WTC11 (cell line): ENCODE measurements around the gene SLC25A45. TPM values are rescaled to one million over a fixed set of nuclear protein-coding genes. Genes with fewer than 3 reads are reported as not detected.

ENCODE experiments used
- ATAC-seq: fragments of 200-7000 bp; cut with Tn5 transposase; 2 replicates; pipeline ENCODE4 v1.10.0; 2021; ENCODE audit warnings: mild to moderate bottlenecking, moderate library complexity
- CTCF ChIA-PET: fragments of 300-600 bp; sonication (Branson Sonifier 250); formaldehyde crosslinking; loops from one replicate; lab custom pipeline; 2021; ENCODE audit warnings: antibody characterized with exemption; lab: Charles Lee
- POLR2A ChIA-PET: fragments of 350-600 bp; sonication (Branson Sonifier 250); formaldehyde crosslinking; loops from one replicate; lab custom pipeline; 2021; ENCODE audit warnings: antibody characterized with exemption; lab: Charles Lee
- DNase-seq: peaks from one replicate; pipeline ENCODE4 v3.0.0; 2021; ENCODE audit warnings: low spot score
- H3K27ac Mint-ChIP-seq: 2 replicates; pipeline ENCODE4 v1.8.0; 2021; ENCODE audit warnings: mixed read lengths
- H3K27me3 Mint-ChIP-seq: 2 replicates; pipeline ENCODE4 v1.8.0; 2021; ENCODE audit warnings: low read depth, mild to moderate bottlenecking, moderate library complexity, mixed read lengths
- H3K36me3 Mint-ChIP-seq: 2 replicates; pipeline ENCODE4 v1.8.0; 2021; ENCODE audit warnings: mixed read lengths
- H3K4me1 Mint-ChIP-seq: 2 replicates; pipeline ENCODE4 v1.8.0; 2022; ENCODE audit warnings: mixed read lengths
- H3K4me3 Mint-ChIP-seq: 2 replicates; pipeline ENCODE4 v1.8.0; 2021; ENCODE audit warnings: mild to moderate bottlenecking, moderate library complexity, mixed read lengths
- H3K9me3 Mint-ChIP-seq: 2 replicates; pipeline ENCODE4 v1.8.0; 2021; ENCODE audit warnings: mixed read lengths
- ATF1 ChIP-seq: sonication (generic); formaldehyde crosslinking; IDR thresholded peaks from 2 replicates; pipeline ENCODE4 v1.8.1; 2023; ENCODE audit warnings: mild to moderate bottlenecking, moderate library complexity, missing genetic modification reagents
- CREM ChIP-seq: sonication (generic); formaldehyde crosslinking; IDR thresholded peaks from 2 replicates; pipeline ENCODE4 v1.8.1; 2022; ENCODE audit warnings: mild to moderate bottlenecking, missing genetic modification reagents, moderate library complexity
- FOXP1 ChIP-seq: sonication (generic); formaldehyde crosslinking; IDR thresholded peaks from 2 replicates; pipeline ENCODE4 v1.8.0; 2022; ENCODE audit warnings: missing genetic modification reagents, mild to moderate bottlenecking, moderate library complexity, borderline replicate concordance
- FOXP4 ChIP-seq: sonication (generic); formaldehyde crosslinking; IDR thresholded peaks from 2 replicates; pipeline ENCODE4 v1.8.0; 2022; ENCODE audit warnings: mild to moderate bottlenecking, missing genetic modification reagents
- HMGA2 ChIP-seq: fragments of 250-450 bp; sonication (Bioruptor Pico); IDR thresholded peaks from 2 replicates; pipeline ENCODE4 v1.4.0; 2021; ENCODE audit warnings: mild to moderate bottlenecking, moderate library complexity
- NFATC4 ChIP-seq: fragments of 250-450 bp; sonication (Bioruptor Pico); IDR thresholded peaks from 2 replicates; pipeline ENCODE4 v1.9.0; 2021; ENCODE audit warnings: mild to moderate bottlenecking
- PRDM15 ChIP-seq: sonication (generic); formaldehyde crosslinking; IDR thresholded peaks from 2 replicates; pipeline ENCODE4 v1.8.0; 2022; ENCODE audit warnings: missing genetic modification reagents
- SMAD4 ChIP-seq: sonication (generic); formaldehyde crosslinking; IDR thresholded peaks from 2 replicates; pipeline ENCODE4 v1.8.0; 2022; ENCODE audit warnings: mild to moderate bottlenecking, missing genetic modification reagents
- TEAD1 ChIP-seq: sonication (generic); formaldehyde crosslinking; IDR thresholded peaks from 2 replicates; pipeline ENCODE4 v1.8.0; 2022; ENCODE audit warnings: mild to moderate bottlenecking, missing genetic modification reagents
- ZNF232 ChIP-seq: sonication (generic); formaldehyde crosslinking; IDR thresholded peaks from 2 replicates; pipeline ENCODE4 v1.8.0; 2022; ENCODE audit warnings: mild to moderate bottlenecking, missing genetic modification reagents
- ZNF281 ChIP-seq: sonication (generic); formaldehyde crosslinking; IDR thresholded peaks from 2 replicates; pipeline ENCODE4 v1.8.0; 2023; ENCODE audit warnings: mild to moderate bottlenecking, missing genetic modification reagents
- ZNF671 ChIP-seq: fragments of 250-450 bp; sonication (Bioruptor Pico); IDR thresholded peaks from 2 replicates; pipeline ENCODE4 v1.8.0; 2021; ENCODE audit warnings: mild to moderate bottlenecking
- total RNA-seq: library from RNA; stranded (reverse); gene quantifications from 3 replicates; pipeline ENCODE4 v1.2.3, GENCODE V29; 2021
- TF ChIP-seq, protein P1 (sequence below): fragments of 250-450 bp; sonication (Bioruptor Pico); IDR thresholded peaks from 2 replicates; pipeline ENCODE4 v1.9.0; 2021; ENCODE audit warnings: mild to moderate bottlenecking
- TF ChIP-seq, protein P2 (sequence below): sonication (generic); formaldehyde crosslinking; IDR thresholded peaks from 2 replicates; pipeline ENCODE4 v1.8.1; 2023; ENCODE audit warnings: mild to moderate bottlenecking, missing genetic modification reagents, borderline replicate concordance
- TF ChIP-seq, protein P3 (sequence below): sonication (generic); formaldehyde crosslinking; IDR thresholded peaks from 2 replicates; pipeline ENCODE4 v1.8.0; 2022; ENCODE audit warnings: mild to moderate bottlenecking, missing genetic modification reagents

Gene SLC25A45
- total RNA-seq, 1 experiment from 2014 or later, result 1.7 TPM

- POLR2A ChIA-PET, result interaction anchor here (0.6 to 10.9 kb wide), 7 partner anchors 15 to 90 kb away, joined by 4 to 175 read pairs (median 37); partner anchors contain the start of gene MALAT1
- TF ChIP-seq ATF1 (no peak), TEAD1 (CRISPR knock-in tag) (no peak), ZNF232 (CRISPR knock-in tag) (no peak), PRDM15 (CRISPR knock-in tag) (no peak), ZNF671 (CRISPR knock-in tag) (no peak), NFATC4 (CRISPR knock-in tag) (no peak)
- TF ChIP-seq, protein P1, sequence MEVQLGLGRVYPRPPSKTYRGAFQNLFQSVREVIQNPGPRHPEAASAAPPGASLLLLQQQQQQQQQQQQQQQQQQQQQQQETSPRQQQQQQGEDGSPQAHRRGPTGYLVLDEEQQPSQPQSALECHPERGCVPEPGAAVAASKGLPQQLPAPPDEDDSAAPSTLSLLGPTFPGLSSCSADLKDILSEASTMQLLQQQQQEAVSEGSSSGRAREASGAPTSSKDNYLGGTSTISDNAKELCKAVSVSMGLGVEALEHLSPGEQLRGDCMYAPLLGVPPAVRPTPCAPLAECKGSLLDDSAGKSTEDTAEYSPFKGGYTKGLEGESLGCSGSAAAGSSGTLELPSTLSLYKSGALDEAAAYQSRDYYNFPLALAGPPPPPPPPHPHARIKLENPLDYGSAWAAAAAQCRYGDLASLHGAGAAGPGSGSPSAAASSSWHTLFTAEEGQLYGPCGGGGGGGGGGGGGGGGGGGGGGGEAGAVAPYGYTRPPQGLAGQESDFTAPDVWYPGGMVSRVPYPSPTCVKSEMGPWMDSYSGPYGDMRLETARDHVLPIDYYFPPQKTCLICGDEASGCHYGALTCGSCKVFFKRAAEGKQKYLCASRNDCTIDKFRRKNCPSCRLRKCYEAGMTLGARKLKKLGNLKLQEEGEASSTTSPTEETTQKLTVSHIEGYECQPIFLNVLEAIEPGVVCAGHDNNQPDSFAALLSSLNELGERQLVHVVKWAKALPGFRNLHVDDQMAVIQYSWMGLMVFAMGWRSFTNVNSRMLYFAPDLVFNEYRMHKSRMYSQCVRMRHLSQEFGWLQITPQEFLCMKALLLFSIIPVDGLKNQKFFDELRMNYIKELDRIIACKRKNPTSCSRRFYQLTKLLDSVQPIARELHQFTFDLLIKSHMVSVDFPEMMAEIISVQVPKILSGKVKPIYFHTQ (CRISPR knock-in tag), result no peak
- H3K27me3 Mint-ChIP-seq, result 0 out of 2 replicates have a peak, but pooled peaks cover 2% of the 10 kb centered on the region
- CTCF ChIA-PET, result interaction anchor here (0.6 to 12.8 kb wide), 21 partner anchors 12 to 167 kb away, joined by 3 to 224 read pairs (median 5); partner anchors contain the start of genes FAM89B and MALAT1
- DNase-seq (no peak), ATAC-seq (no peak)
- no peak overlapping the region for H3K4me3 Mint-ChIP-seq
- peak overlapping the region; percentile 80 for H3K27ac Mint-ChIP-seq
- no peaks in the 10 kb centered on the region for H3K9me3 Mint-ChIP-seq
- H3K36me3 Mint-ChIP-seq, result no peaks in the 10 kb centered on the region; the same call in 1 of the 2 replicates
- peaks cover 66% of the 10 kb centered on the region for H3K4me1 Mint-ChIP-seq
These were observed 35.4 kb upstream of the SLC25A45 start for GRCh38 chr11:65417702-65418430.

GRCh38 chr11:65416841-65417701 lies 34.6 kb upstream of the SLC25A45 start:
- Mint-ChIP-seq H3K27me3 (0 out of 2 replicates have a peak, but pooled peaks cover 2% of the 10 kb centered on the region), H3K36me3 (no peaks in the 10 kb centered on the region; the same call in 1 of the 2 replicates), H3K9me3 (no peaks in the 10 kb centered on the region), H3K4me1 (peaks cover 61% of the 10 kb centered on the region), H3K27ac (peak overlapping the region; percentile 16; the same call in 1 of the 2 replicates), H3K4me3 (no peak overlapping the region; the same call in 1 of the 2 replicates)
- ChIA-PET CTCF (interaction anchor here (0.6 to 12.8 kb wide), 54 partner anchors 8 to 175 kb away, joined by 3 to 224 read pairs (median 6); partner anchors contain the start of genes FAM89B, FRMD8, MALAT1 and TIGD3), POLR2A (interaction anchor here (0.6 to 10.9 kb wide), 9 partner anchors 15 to 90 kb away, joined by 3 to 175 read pairs (median 10); partner anchors contain the start of gene MALAT1)
- DNase-seq (no peak), ATAC-seq (no peak)
- TF ChIP-seq HMGA2 (CRISPR knock-in tag) (no peak), SMAD4 (CRISPR knock-in tag) (no peak), FOXP4 (CRISPR knock-in tag) (no peak), CREM (CRISPR knock-in tag) (no peak), FOXP1 (CRISPR knock-in tag) (no peak), ZNF281 (CRISPR knock-in tag) (no peak)
- TF ChIP-seq, protein P2, sequence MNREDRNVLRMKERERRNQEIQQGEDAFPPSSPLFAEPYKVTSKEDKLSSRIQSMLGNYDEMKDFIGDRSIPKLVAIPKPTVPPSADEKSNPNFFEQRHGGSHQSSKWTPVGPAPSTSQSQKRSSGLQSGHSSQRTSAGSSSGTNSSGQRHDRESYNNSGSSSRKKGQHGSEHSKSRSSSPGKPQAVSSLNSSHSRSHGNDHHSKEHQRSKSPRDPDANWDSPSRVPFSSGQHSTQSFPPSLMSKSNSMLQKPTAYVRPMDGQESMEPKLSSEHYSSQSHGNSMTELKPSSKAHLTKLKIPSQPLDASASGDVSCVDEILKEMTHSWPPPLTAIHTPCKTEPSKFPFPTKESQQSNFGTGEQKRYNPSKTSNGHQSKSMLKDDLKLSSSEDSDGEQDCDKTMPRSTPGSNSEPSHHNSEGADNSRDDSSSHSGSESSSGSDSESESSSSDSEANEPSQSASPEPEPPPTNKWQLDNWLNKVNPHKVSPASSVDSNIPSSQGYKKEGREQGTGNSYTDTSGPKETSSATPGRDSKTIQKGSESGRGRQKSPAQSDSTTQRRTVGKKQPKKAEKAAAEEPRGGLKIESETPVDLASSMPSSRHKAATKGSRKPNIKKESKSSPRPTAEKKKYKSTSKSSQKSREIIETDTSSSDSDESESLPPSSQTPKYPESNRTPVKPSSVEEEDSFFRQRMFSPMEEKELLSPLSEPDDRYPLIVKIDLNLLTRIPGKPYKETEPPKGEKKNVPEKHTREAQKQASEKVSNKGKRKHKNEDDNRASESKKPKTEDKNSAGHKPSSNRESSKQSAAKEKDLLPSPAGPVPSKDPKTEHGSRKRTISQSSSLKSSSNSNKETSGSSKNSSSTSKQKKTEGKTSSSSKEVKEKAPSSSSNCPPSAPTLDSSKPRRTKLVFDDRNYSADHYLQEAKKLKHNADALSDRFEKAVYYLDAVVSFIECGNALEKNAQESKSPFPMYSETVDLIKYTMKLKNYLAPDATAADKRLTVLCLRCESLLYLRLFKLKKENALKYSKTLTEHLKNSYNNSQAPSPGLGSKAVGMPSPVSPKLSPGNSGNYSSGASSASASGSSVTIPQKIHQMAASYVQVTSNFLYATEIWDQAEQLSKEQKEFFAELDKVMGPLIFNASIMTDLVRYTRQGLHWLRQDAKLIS (CRISPR knock-in tag), result no peak
- TF ChIP-seq, protein P3, sequence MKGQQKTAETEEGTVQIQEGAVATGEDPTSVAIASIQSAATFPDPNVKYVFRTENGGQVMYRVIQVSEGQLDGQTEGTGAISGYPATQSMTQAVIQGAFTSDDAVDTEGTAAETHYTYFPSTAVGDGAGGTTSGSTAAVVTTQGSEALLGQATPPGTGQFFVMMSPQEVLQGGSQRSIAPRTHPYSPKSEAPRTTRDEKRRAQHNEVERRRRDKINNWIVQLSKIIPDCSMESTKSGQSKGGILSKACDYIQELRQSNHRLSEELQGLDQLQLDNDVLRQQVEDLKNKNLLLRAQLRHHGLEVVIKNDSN, result no peak
